Bronchial epithelial cell (primary cell): Measurements from ENCODE around the gene AMDHD2. TPM values are rescaled to one million over a fixed set of nuclear protein-coding genes. Genes with fewer than 3 reads are reported as not detected.

Experiments
- DNase-seq: peaks from one replicate; pipeline ENCODE4 v3.0.0-alpha.2; 2010; ENCODE audit warnings: low read depth
- FAIRE-seq: peaks from 2 replicates; lab custom pipeline; 2011; peaks lifted over from hg19 to GRCh38; lab: Jason Lieb, UNC
- H3K27me3 ChIP-seq: 2 replicates; pipeline ENCODE4 v1.5.1; 2011; ENCODE audit warnings: low read length; ENCODE audit not compliant: control insufficient read depth, insufficient read depth
- H3K36me3 ChIP-seq: 2 replicates; pipeline ENCODE4 v1.5.1; 2011; ENCODE audit warnings: low read length; ENCODE audit not compliant: control insufficient read depth, insufficient read depth
- H3K4me3 ChIP-seq: 2 replicates; pipeline ENCODE4 v1.5.1; 2011; ENCODE audit warnings: mild to moderate bottlenecking, low read depth, low read length, control low read depth
- CTCF ChIP-seq: IDR thresholded peaks from 2 replicates; pipeline ENCODE4 v1.5.1; 2011; ENCODE audit warnings: mild to moderate bottlenecking, moderate library complexity, low read length, control low read depth, inconsistent platforms; ENCODE audit not compliant: insufficient read depth, severe bottlenecking
- total RNA-seq: library from RNA; depleted of rRNA; stranded (reverse); fragments of >200 nt; gene quantifications from 2 replicates; pipeline ENCODE4 v1.2.1, GENCODE V29; 2014

Gene AMDHD2
- total RNA-seq, 1 donor from 2014 or later, result 35.8 TPM

- Histone ChIP-seq H3K36me3 (peaks cover 16% of the 10 kb centered on the region), H3K27me3 (no peaks in the 10 kb centered on the region), H3K4me3 (no peak overlapping the region)
- no peak for TF ChIP-seq CTCF
- FAIRE-seq (no peak), DNase-seq (no peak)
Observed at GRCh38 chr16:2528161-2529060, 8.2 kb downstream of the AMDHD2 start.

GRCh38 chr16:2529061-2529931 is 9.1 kb downstream of the AMDHD2 start:
- no peak overlapping the region for H3K4me3 ChIP-seq
- no peak for TF ChIP-seq CTCF
- H3K36me3 ChIP-seq, result peaks cover 12% of the 10 kb centered on the region
- no peaks in the 10 kb centered on the region for H3K27me3 ChIP-seq
- no peak for DNase-seq
- peak; percentile 83 for FAIRE-seq

GRCh38 chr16:2529961-2530628 is 9.9 kb downstream of the AMDHD2 start:
- H3K4me3 ChIP-seq, result no peak overlapping the region
- TF ChIP-seq CTCF, result no peak
- H3K27me3 ChIP-seq, result no peaks in the 10 kb centered on the region
- peaks cover 8% of the 10 kb centered on the region for H3K36me3 ChIP-seq
- DNase-seq (no peak), FAIRE-seq (peak; percentile 66)

- Histone ChIP-seq H3K4me3 (no peak overlapping the region), H3K27me3 (no peaks in the 10 kb centered on the region), H3K36me3 (peaks cover 8% of the 10 kb centered on the region)
- no peak for FAIRE-seq
- DNase-seq, result no peak
- no peak for TF ChIP-seq CTCF
Observed at GRCh38 chr16:2530629-2531318, 10.6 kb downstream of the AMDHD2 start.

- TF ChIP-seq CTCF, result no peak
- DNase-seq (no peak), FAIRE-seq (no peak)
- Histone ChIP-seq H3K27me3 (no peaks in the 10 kb centered on the region), H3K36me3 (peaks cover 8% of the 10 kb centered on the region), H3K4me3 (peak within 1 kb of the TSS; percentile 80)
Observed at GRCh38 chr16:2531371-2531695, 11.2 kb downstream of the AMDHD2 start, which contains the start of gene CEMP1. TSS of gene CEMP1 (minus strand) at chr16:2531408. CDS start at chr16:2531073, 335 bp downstream.
